Neural crest cell (in vitro differentiated cells): ENCODE measurements around the gene SLAMF6. TPM values are rescaled to one million over a fixed set of nuclear protein-coding genes. Genes with fewer than 3 reads are reported as not detected.

Experiments
- DNase-seq: peaks from one replicate; pipeline ENCODE4 v3.0.0; 2021; ENCODE audit warnings: low read depth, mixed read lengths, low spot score
- H3K27ac Mint-ChIP-seq: one replicate; pipeline ENCODE4 v1.8.0; 2021; ENCODE audit warnings: mild to moderate bottlenecking, mixed read lengths; ENCODE audit not compliant: unreplicated experiment
- H3K27me3 Mint-ChIP-seq: 2 replicates; pipeline ENCODE4 v1.8.0; 2021; ENCODE audit warnings: low read depth, mild to moderate bottlenecking, mixed read lengths
- H3K36me3 Mint-ChIP-seq: 2 replicates; pipeline ENCODE4 v1.8.0; 2021; ENCODE audit warnings: low read depth, mild to moderate bottlenecking, mixed read lengths
- H3K4me1 Mint-ChIP-seq: 2 replicates; pipeline ENCODE4 v1.8.0; 2021; ENCODE audit warnings: mixed read lengths
- H3K4me3 Mint-ChIP-seq: one replicate; pipeline ENCODE4 v1.8.0; 2021; ENCODE audit warnings: mild to moderate bottlenecking, mixed read lengths
- H3K9me3 Mint-ChIP-seq: 2 replicates; pipeline ENCODE4 v1.8.0; 2021; ENCODE audit warnings: mixed read lengths
- CTCF ChIP-seq: fragments of 200-600 bp; sonication (generic); conservative IDR thresholded peaks from 2 replicates; pipeline ENCODE4 v1.5.0; 2021; ENCODE audit warnings: antibody characterized with exemption, mild to moderate bottlenecking
- total RNA-seq: library from RNA; stranded (reverse); gene quantifications from 2 replicates; pipeline ENCODE4 v1.2.1, GENCODE V29; 2021

SLAMF6 gene
- total RNA-seq, 1 donor from 2014 or later = not detected

GRCh38 chr1:160474392-160475242 lies 48.4 kb downstream of the SLAMF6 start:
- Mint-ChIP-seq H3K4me3 (no peak overlapping the region), H3K36me3 (peaks cover 4% of the 10 kb centered on the region), H3K27me3 (peaks cover 7% of the 10 kb centered on the region), H3K9me3 (peaks cover 4% of the 10 kb centered on the region), H3K4me1 (no peaks in the 10 kb centered on the region), H3K27ac (no peak overlapping the region)
- DNase-seq = no peak
- no peak for TF ChIP-seq CTCF

DNA sequence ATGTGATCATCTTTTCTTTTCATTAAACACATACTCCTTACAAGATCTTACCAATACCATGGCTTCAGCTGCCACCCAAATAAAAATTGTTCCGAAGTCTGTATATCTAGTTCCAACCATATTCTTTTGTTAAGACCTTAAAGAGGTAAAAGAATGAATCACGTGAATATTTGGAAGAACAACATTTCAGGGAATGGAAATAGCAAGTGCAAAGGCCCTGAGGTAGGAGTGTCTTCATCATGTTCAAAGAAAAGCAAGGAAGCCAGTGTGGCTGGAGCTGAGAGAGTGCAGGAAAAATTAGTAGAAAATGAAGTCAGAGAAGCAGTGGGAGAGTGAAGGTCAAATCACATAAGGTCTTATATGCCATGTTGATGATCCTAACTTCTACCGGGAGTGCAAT lies 50.9 kb downstream of the SLAMF6 start:
- no peak for TF ChIP-seq CTCF
- H3K36me3 Mint-ChIP-seq = no peaks in the 10 kb centered on the region
- no peak overlapping the region for H3K27ac Mint-ChIP-seq
- no peaks in the 10 kb centered on the region for H3K9me3 Mint-ChIP-seq
- H3K4me1 Mint-ChIP-seq = no peaks in the 10 kb centered on the region
- DNase-seq = no peak
- no peaks in the 10 kb centered on the region for H3K27me3 Mint-ChIP-seq
- no peak overlapping the region for H3K4me3 Mint-ChIP-seq

DNA sequence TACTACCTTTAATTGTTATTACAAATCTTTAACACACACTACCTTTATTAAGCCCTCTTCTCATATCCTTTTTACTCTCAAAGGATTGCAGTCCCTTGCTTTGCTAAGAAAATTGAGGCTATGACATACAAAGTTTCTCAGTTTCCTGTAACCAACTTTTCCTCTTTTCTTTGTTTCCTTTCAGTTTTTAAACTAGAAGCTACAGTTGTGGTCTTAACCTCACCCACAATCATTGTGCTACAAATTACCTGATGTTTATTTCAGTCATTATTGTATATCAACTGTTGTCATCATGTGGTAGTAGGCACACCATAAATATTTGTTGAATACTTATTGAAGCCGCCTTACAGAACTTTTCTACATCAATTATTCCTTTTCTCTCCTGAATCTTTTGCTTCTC lies 51.8 kb downstream of the SLAMF6 start:
- Mint-ChIP-seq H3K27me3 (no peaks in the 10 kb centered on the region), H3K36me3 (no peaks in the 10 kb centered on the region), H3K4me1 (no peaks in the 10 kb centered on the region), H3K4me3 (no peak overlapping the region), H3K9me3 (no peaks in the 10 kb centered on the region), H3K27ac (no peak overlapping the region)
- TF ChIP-seq CTCF = no peak
- DNase-seq = no peak

- TF ChIP-seq CTCF = no peak
- no peak overlapping the region for H3K27ac Mint-ChIP-seq
- no peaks in the 10 kb centered on the region for H3K36me3 Mint-ChIP-seq
- DNase-seq = no peak
- H3K4me3 Mint-ChIP-seq = no peak overlapping the region
- peaks cover 9% of the 10 kb centered on the region for H3K27me3 Mint-ChIP-seq
- H3K4me1 Mint-ChIP-seq = no peaks in the 10 kb centered on the region
- H3K9me3 Mint-ChIP-seq = no peaks in the 10 kb centered on the region
Observed at GRCh38 chr1:160467576-160467975, 55.5 kb downstream of the SLAMF6 start.

- no peaks in the 10 kb centered on the region for H3K9me3 Mint-ChIP-seq
- no peaks in the 10 kb centered on the region for H3K4me1 Mint-ChIP-seq
- no peak overlapping the region for H3K4me3 Mint-ChIP-seq
- H3K36me3 Mint-ChIP-seq = no peaks in the 10 kb centered on the region
- no peak for DNase-seq
- no peak for TF ChIP-seq CTCF
- no peak overlapping the region for H3K27ac Mint-ChIP-seq
- peaks cover 9% of the 10 kb centered on the region for H3K27me3 Mint-ChIP-seq
Observed at GRCh38 chr1:160466961-160467360, 56.1 kb downstream of the SLAMF6 start.
